Fibroblast of villous mesenchyme (primary cell): ENCODE measurements around the gene CDC14A. TPM values are rescaled to one million over a fixed set of nuclear protein-coding genes. Genes with fewer than 3 reads are reported as not detected.
"Not testable (repeated sequence)": the region's sequence is repeated elsewhere in the genome, so short reads cannot be mapped to it uniquely, and the experiment has no call there.

Experiments
- DNase-seq: peaks from one replicate; pipeline ENCODE4 v3.0.0-alpha.2; 2010; ENCODE audit warnings: low read depth
- H3K4me3 ChIP-seq: 2 replicates; pipeline ENCODE4 v1.5.1; 2011; ENCODE audit warnings: low read depth, mild to moderate bottlenecking, low read length
- CTCF ChIP-seq: IDR thresholded peaks from 2 replicates; pipeline ENCODE4 v1.5.1; 2012; ENCODE audit warnings: low read depth, mild to moderate bottlenecking, low read length; ENCODE audit not compliant: insufficient read depth
- total RNA-seq: library from RNA; depleted of rRNA; stranded (reverse); fragments of >200 nt; gene quantifications from 2 replicates; pipeline ENCODE4 v1.2.3, GENCODE V29; 2012

Gene CDC14A
- total RNA-seq, 1 donor, result 5.2 TPM

DNA sequence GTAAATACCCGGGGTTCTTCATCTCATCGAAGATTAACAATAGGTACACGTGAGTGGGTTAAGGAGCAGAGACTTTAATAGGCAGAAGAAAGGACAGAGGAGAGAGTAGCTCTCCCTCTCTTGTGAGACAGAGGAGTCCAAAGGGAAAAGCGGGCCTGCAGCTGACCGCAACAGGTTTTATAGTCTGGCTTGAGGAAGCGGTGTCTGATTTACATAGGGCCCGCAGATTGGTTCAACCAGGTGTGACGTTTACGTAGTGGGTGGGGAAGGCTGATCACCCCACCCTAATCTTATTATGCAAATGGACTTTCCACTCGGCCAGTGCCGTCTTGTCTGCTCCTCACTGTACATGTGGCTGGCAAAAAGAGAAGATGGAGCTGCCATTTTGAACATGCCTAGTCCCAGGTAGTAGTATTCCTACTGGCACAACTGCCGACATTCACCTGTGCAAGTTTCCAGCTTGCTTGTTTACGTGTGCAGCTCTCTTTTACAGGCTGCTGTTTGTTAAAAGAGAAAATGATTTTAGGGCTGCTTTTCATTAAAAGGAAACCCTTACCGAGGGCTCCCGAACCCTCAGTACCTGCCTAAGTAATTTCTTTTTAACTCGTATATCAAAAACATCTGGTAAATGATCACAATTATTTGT is 10.6 kb downstream of the CDC14A start:
- no peak for DNase-seq
- no peak for TF ChIP-seq CTCF
- H3K4me3 ChIP-seq, result no peak overlapping the region

GRCh38 chr1:100363831-100364230 is 11.5 kb downstream of the CDC14A start:
- no peak for DNase-seq
- H3K4me3 ChIP-seq, result no peak overlapping the region
- no peak for TF ChIP-seq CTCF

GRCh38 chr1:100364697-100365096 is 12.4 kb downstream of the CDC14A start:
- DNase-seq, result no peak
- TF ChIP-seq CTCF, result no peak

GRCh38 chr1:100366209-100366525 is 13.9 kb downstream of the CDC14A start:
- no peak overlapping the region for H3K4me3 ChIP-seq
- DNase-seq, result no peak
- TF ChIP-seq CTCF, result no peak

More at GRCh38 chr1:100364697-100365096, 12.4 kb downstream of the CDC14A start:
- no peak overlapping the region for H3K4me3 ChIP-seq

- not testable (repeated sequence) for DNase-seq, H3K4me3 ChIP-seq
Observed at GRCh38 chr1:100369339-100369738, 17.0 kb downstream of the CDC14A start.

DNA sequence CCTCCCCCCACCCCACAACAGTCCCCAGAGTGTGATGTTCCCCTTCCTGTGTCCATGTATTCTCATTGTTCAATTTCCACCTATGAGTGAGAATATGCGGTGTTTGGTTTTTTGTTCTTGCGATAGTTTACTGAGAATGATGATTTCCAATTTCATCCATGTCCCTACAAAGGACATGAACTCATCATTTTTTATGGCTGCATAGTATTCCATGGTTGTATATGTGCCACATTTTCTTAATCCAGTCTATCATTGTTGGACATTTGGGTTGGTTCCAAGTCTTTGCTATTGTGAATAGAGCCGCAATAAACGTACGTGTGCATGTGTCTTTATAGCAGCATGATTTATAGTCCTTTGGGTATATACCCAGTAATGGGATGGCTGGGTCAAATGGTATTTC is 21.6 kb downstream of the CDC14A start:
- not testable (repeated sequence) for H3K4me3 ChIP-seq, DNase-seq

DNA sequence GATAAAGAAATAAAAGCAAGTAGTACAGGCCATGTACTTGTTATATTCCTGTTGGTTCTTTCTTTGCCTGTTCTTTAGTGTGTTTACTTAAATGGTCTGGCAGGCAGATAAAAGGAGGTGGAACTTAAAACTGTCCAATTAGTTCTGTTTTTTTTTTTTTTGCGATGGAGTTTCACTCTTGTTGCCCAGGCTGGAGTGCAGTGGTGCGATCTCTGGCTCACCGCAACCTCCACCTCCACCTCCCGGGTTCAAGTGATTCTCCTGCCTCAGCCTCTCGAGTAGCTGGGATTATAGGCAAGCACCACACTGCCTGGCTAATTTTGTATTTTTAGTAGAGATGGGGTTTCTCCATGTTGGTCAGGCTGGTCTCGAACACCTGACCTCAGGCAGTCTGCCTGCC is 24.6 kb downstream of the CDC14A start:
- not testable (repeated sequence) for H3K4me3 ChIP-seq, DNase-seq

DNA sequence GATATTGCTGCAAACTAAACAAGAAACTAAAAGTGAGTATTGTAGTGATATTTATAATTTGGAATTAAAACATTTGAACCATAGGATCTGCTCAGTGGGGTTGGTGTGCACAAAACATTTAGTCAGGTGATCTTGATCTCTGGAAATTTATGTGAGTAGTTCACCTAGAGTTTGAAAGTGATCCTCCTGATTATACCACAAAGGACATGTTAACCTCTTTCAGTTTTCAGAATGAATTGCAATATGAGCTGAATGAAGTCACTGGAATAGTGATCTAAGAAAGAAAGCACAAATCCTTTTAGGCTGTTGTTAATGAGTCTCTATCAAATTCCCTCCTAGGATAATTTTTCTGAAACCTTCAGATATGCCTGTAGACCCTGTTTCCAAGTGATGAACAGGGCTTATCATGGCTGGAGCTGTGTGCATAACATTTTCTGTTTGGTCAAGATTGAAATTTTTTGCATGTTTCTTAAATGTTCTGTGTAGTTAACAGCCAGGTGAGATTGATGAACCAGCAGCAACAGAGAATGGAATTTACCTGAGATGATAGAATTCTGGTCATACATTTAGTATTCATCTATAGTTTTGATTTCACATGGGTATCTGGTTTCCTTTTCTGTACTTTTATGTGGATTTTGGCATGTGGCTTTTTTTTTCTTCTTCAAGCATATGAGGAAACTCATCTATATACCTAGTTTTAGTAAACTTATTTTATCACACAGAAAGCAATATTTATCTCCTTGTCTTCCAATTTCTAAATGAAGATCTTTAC is 25.5 kb downstream of the CDC14A start:
- no peak overlapping the region for H3K4me3 ChIP-seq
- no peak for TF ChIP-seq CTCF
- DNase-seq, result no peak
